Erythroblast (primary cell): ENCODE data around the gene TMIGD1.

Experiments
- GATA1 ChIP-seq: IDR thresholded peaks from 2 replicates; pipeline ENCODE4 v1.6.1; 2011; ENCODE audit warnings: low read depth, mild to moderate bottlenecking, control low read depth, low read length, moderate library complexity
- POLR2A ChIP-seq: IDR thresholded peaks from 2 replicates; pipeline ENCODE4 v1.6.1; 2011; ENCODE audit warnings: mild to moderate bottlenecking, low read length

DNA sequence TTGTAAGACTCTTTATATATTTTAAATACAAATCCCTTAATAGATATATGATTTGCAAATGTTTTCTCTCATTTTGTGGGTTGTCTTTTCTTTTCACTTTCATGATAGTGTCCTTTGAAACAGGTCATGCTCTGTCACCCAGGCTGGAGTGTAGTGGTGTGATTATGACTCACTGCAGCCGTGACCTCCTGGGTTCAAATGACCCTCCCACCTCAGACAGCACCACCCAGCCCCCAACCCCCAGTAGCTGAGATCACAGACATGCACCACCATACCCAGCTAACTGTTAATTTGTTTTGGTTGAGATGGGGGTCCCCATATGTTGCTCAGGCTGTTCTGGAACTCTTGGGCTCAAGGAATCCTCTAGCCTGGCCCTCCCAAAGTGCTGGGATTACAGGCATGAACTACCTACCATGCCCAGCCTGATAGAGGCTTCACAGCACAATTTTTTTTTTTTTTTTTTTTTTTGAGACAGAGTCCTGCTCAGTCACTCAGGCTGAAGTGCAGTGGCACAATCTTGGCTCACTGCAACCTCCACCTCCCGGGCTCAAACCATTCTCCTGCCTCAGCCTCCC lies 18.5 kb upstream of the TMIGD1 start:
- TF ChIP-seq POLR2A = no peak
- no peak for TF ChIP-seq GATA1
